NCI-H2107 (cell line): ENCODE data around the gene PWWP2B.

Source experiments
- DNase-seq: peaks from one replicate; lab custom pipeline; 2025; lab: John Stamatoyannopoulos, UW

PWWP2B gene

GRCh38 chr10:132394936-132395703 lies 1.9 kb upstream of the PWWP2B start:
- no peak for DNase-seq

- DNase-seq, result no peak
These were observed 1.1 kb upstream of the PWWP2B start for GRCh38 chr10:132395704-132396493.

- DNase-seq, result no peak
These were observed 435 bp upstream of the PWWP2B start for GRCh38 chr10:132396494-132397035.

GRCh38 chr10:132397671-132398565 lies 918 bp downstream of the PWWP2B start:
- no peak for DNase-seq

GRCh38 chr10:132398566-132398991 lies 1.6 kb downstream of the PWWP2B start:
- no peak for DNase-seq

GRCh38 chr10:132399117-132400035 lies 2.4 kb downstream of the PWWP2B start:
- no peak for DNase-seq

GRCh38 chr10:132400041-132400546 lies 3.1 kb downstream of the PWWP2B start:
- no peak for DNase-seq

- DNase-seq, result no peak
These were observed 3.6 kb downstream of the PWWP2B start for GRCh38 chr10:132400547-132401151.

- DNase-seq, result no peak
These were observed 4.6 kb downstream of the PWWP2B start for GRCh38 chr10:132401401-132402118.

- DNase-seq, result no peak
These were observed 5.8 kb downstream of the PWWP2B start for GRCh38 chr10:132402781-132403241.

- no peak for DNase-seq
These were observed 6.6 kb downstream of the PWWP2B start for GRCh38 chr10:132403511-132404168.

- DNase-seq, result no peak
These were observed 7.3 kb downstream of the PWWP2B start for GRCh38 chr10:132404169-132404880.

- no peak for DNase-seq
These were observed 8.0 kb downstream of the PWWP2B start for GRCh38 chr10:132404911-132405462.

- DNase-seq, result no peak
These were observed 8.5 kb downstream of the PWWP2B start for GRCh38 chr10:132405463-132405991.

- DNase-seq, result no peak
These were observed 9.2 kb downstream of the PWWP2B start for GRCh38 chr10:132406181-132406580.

GRCh38 chr10:132406750-132407149 lies 9.8 kb downstream of the PWWP2B start:
- no peak for DNase-seq

GRCh38 chr10:132407243-132407746 lies 10.3 kb downstream of the PWWP2B start:
- DNase-seq, result no peak
